GM20000 (cell line): Measurements from ENCODE around the gene CARD9.

ENCODE experiments used
- DNase-seq: peaks from one replicate; pipeline ENCODE4 v3.0.0; 2012; ENCODE audit warnings: low spot score
- TF ChIP-seq, protein P1 (sequence below): IDR thresholded peaks from 2 replicates; pipeline ENCODE4 v1.5.1; 2012; ENCODE audit warnings: mild to moderate bottlenecking, control low read depth; ENCODE audit errors: extremely low read depth, missing control alignments

Gene CARD9

DNA sequence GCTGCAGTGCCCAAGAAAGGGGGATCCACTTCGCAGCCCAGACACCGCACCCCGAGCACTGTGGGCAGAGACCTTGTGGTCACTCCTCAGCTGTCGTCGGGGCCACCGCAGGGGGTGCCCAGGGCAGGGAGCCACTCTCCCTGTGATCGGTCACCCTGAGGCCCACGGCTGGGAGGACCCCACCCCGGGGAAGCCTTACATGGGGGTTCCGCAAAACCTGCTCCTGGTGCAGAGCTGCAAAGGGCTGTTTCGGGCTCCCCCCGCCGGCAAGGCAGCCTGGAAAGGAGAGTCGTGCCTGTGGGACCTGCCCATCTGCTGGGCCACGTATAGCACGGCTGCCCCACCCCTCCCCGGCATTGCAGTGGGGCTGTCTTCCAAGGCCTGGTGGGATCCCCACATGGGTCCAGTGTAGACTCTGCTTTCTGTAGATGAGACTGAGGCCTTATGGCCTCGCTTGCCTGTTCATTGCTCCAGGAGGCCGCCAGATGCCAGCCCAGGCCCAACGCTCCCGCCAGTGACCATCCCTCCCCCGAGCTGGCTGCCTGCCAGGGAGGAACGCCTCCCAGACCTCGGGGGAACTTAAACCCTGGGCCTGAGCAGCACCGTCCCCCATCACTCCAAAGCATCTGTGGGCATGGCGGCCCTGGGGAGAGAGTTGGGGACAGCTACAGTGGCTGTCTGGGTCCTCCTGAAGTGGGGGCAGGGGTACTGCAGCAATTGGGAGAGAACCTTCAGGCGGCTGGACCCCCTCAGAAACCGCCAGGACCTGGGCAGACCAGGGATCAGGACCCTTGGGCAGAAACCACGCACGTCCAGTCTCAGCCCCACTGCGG, 8.3 kb downstream of the CARD9 start:
- TF ChIP-seq, protein P1, sequence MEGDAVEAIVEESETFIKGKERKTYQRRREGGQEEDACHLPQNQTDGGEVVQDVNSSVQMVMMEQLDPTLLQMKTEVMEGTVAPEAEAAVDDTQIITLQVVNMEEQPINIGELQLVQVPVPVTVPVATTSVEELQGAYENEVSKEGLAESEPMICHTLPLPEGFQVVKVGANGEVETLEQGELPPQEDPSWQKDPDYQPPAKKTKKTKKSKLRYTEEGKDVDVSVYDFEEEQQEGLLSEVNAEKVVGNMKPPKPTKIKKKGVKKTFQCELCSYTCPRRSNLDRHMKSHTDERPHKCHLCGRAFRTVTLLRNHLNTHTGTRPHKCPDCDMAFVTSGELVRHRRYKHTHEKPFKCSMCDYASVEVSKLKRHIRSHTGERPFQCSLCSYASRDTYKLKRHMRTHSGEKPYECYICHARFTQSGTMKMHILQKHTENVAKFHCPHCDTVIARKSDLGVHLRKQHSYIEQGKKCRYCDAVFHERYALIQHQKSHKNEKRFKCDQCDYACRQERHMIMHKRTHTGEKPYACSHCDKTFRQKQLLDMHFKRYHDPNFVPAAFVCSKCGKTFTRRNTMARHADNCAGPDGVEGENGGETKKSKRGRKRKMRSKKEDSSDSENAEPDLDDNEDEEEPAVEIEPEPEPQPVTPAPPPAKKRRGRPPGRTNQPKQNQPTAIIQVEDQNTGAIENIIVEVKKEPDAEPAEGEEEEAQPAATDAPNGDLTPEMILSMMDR = no peak
- DNase-seq = no peak

DNA sequence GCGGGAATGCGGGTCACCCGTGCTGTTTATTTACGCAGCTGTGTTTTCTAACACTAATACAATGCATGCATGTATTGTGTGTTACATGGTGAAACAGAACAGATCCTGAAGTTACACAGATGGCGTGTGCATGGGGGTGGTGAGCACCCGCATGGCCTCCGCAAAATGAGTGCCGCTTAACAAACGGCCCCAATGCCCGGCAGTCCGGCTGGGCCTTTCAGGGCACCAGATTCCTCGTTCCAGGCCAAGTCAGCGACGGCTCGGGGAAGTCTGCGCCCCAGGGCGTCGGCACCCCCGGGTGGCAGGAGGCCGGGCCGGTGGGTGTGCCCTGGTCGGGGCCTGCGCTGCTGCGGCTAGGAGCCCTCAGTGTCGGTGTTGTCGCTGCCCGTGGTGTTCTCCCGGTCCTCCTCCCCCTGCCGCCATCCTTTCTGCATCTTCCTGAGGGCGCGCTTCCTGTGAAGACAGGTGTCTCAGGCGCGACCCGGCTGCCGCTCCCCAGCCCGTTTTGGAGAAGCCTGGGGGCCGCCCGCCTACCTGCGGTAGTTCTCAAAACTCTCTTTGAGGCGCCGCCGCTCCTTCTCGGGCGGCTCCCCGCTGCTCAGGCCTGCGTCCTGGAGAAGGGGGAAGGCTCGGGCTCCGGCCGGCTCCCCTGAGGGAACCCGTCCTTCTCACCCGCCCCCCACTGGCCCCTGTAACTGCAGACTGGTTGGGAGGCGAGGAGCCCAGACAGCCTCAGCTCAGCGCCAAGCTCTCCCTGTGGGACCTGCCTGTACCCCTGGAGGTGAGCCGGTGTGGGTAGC, 9.3 kb downstream of the CARD9 start:
- TF ChIP-seq, protein P1 = no peak
- no peak for DNase-seq

DNA sequence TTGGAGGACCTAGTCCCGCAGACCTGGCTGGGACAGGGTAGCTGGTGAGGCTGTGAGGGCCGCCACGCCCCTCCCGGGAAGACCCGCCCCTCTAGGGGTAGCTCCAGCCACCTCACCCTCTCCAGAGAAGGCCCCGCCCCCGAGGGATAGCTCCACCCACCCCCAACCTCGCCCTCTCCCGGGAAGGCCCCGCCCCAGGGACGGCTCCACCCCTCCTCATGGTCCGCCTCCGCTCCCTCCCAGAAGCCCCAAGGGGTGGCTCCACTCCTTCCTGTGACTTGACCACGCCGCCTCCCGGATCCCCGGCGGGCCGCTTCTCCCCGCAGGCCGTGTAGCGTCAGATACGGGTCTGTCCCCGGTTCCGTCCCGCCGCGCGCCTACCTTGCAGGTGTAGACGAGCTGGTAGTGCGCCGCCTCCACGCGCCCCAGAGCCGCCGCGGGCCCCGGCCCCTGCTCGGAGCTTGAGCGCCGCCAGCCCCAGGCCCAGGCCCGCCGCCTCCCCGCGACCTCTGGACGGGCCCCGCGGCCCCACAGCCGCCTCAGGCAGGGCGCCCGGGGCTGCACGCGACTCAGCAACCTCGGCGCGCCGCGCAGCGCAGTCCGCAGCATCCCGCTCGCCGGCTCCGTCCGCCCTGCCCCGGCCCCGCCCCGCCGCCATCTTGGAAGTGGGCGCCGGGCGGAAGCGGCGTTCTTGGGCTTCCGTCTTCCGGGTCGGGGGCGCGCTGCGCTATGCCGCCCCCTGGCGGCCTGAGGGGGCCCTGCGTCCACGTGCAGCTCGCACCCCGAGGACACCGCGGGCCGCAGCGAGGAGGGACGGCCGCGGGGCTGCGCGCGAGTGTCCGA, 10.1 kb downstream of the CARD9 start, which contains the start of gene DNLZ:
Gene DNLZ (minus strand): TSS at position 639 of the 843 bp plus-strand sequence. CDS start 30 bp downstream, at position 609.
- DNase-seq = peak; percentile 100
- TF ChIP-seq, protein P1 = peak; percentile 98

DNA sequence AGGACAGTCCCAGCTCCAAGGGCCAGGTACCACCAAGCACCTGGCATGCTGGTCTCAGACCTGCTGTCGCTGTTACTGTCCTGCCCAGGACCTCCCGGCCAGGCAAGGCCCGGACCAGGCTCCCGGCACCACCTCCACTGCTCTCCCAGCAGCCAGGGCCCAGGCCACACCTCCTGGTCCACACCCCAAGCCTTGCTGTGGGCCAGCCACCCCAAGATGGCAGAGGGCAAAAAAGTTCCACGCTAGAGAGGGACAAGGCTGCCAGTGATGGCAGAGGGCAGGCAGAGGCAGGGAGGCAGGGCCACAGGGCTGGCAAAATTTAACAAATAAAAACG, 11.1 kb downstream of the CARD9 start:
- no peak for DNase-seq
- TF ChIP-seq, protein P1 = no peak

DNA sequence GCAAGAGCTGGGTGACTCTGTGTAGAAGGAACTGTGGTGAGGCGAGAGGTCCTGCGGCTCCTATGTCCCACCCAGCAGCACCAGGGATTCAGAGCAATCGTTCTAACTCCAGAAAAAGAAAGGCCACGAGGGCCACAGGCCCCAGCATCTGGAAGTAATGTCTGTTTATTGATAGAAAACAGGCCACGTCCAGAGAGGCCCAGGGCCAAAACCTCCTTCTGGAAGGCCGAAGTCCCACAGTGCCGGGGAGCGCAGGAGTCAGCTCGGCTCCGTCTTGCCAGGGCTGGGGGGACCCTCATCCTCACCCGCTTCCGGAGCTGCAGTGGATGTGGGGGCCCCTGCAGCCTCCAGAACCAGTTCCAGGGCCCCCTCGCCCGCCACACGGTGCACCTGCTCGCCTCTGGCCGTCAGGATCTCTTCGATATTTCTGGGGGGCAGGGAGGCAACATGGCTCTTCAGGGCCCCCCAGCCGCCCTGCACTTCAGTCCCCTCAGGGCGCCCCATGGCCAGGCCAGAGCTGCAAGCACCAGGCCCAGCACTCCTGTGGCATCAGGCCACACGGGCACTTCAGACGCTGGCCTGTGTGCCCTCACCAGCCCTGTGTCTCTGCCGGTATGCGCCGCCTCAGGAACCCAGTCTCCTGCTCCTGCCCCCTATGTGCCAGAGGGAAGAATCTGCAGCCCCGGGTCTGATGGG, 11.6 kb downstream of the CARD9 start:
- TF ChIP-seq, protein P1 = no peak
- no peak for DNase-seq

DNA sequence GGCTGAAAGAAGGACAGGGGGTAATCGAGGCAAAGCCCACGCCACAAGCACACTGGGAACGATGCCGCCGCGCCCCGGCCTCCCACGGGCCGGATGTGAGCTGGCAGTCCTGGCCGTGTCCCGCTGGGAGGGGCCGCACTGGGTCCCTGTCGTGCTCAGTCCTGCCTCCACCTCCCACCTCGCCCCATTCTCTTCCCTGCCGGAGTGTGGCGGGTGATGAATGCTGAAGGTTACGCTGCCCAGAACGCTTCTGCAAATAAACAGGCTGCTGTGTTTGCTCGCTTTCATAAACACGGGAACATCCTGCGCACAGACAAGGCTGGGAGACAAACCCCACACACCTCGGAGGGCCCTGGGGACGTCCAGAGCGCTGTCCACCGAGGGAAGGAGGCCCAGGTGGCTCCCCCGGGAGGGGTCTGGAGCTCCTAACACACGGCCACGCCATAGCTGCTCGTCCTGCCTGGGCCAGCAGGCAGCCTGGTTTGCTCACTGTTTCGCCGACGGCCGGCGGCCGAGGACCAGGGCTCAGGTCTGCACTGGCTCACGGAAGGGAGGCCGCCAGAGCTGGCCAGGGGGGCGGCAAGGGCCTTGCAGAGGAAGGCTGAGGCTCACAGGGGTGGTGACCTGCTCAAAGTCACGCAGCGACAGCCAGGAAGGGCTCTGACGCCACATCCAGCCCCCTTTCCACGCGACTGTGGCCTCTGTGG, 12.3 kb downstream of the CARD9 start:
- TF ChIP-seq, protein P1 = no peak

More for the DNA sequence above, 12.3 kb downstream of the CARD9 start:
- no peak for DNase-seq
